Measurements from ENCODE around the gene SCN8A. TPM values are rescaled to one million over a fixed set of nuclear protein-coding genes. Genes with fewer than 3 reads are reported as not detected.

The SCN8A gene
- total RNA-seq, 3 donors from 2014 or later (not counting 1 experiment from before 2014, with no cell fraction given), result 0.42 to 0.66 (median 0.65) TPM

DNA sequence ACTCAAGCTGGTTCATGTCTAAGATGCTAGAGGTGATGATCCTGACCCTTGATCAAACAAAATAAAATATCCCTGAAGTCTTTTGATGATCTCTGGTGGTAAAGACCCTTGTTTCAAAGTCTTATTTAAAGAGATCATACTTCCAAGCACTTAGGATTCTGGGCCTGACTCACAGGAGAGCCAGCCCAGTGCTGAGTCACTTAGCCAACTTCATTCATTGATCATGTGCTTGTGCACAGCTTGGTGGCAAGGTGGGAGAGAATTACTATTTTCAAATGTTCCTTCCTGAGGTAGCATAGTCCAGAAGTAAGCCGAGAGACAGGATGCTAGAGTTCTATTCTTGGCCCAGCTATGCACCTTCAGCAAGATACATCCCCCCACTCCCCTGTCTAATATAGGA is 40.6 kb downstream of the SCN8A start:
- no peaks in the 10 kb centered on the region for H3K9me3 ChIP-seq (ENCODE audit: control insufficient read depth, insufficient read depth, low read length)
- intact Hi-C loops (cut with micrococcal nuclease), result no loop called here
- H3K36me3 ChIP-seq (ENCODE audit: control insufficient read depth, insufficient read depth, low read length), result no peaks in the 10 kb centered on the region
- no peaks in the 10 kb centered on the region for H3K4me1 ChIP-seq (ENCODE audit: control insufficient read depth, insufficient read depth, low read length)
- H3K27me3 Mint-ChIP-seq (ENCODE audit: low read depth in 2 of 2), result peaks cover 11 to 25% of the 10 kb centered on the region in 2 donors
- H3K36me3 Mint-ChIP-seq, result no peaks in the 10 kb centered on the region
- peaks cover 4% of the 10 kb centered on the region for H3K27me3 ChIP-seq (ENCODE audit: control insufficient read depth, insufficient read depth, low read length)
- DNase-seq (no peak), ATAC-seq (no peak)
- TF ChIP-seq CTCF (IDR thresholded peaks at IDR 0.05), result no peak
- WGBS (ENCODE audit: insufficient coverage), result no CpG with 5 or more reads among the region's 1 CpG
- no peak overlapping the region for H3K27ac Mint-ChIP-seq
- no peak overlapping the region for H3K4me3 ChIP-seq (ENCODE audit: low read length)
- no peak overlapping the region for H3K27ac ChIP-seq (ENCODE audit: low read length)
- no peak overlapping the region for H3K4me3 Mint-ChIP-seq
- no peaks in the 10 kb centered on the region for H3K4me1 Mint-ChIP-seq
- no peaks in the 10 kb centered on the region for H3K9me3 Mint-ChIP-seq

GRCh38 chr12:51632623-51633022 is 41.6 kb downstream of the SCN8A start:
- Mint-ChIP-seq H3K27ac (no peak overlapping the region), H3K9me3 (no peaks in the 10 kb centered on the region), H3K36me3 (no peaks in the 10 kb centered on the region), H3K4me1 (no peaks in the 10 kb centered on the region), H3K27me3 (ENCODE audit: low read depth in 2 of 2) (peaks cover 11 to 22% of the 10 kb centered on the region in 2 donors), H3K4me3 (no peak overlapping the region)
- 92% methylated on average over 2 of the region's 2 CpGs for WGBS (ENCODE audit: insufficient coverage)
- H3K4me3 ChIP-seq (ENCODE audit: low read length), result no peak overlapping the region
- peaks cover 4% of the 10 kb centered on the region for H3K27me3 ChIP-seq (ENCODE audit: control insufficient read depth, insufficient read depth, low read length)
- no peak overlapping the region for H3K27ac ChIP-seq (ENCODE audit: low read length)
- no peak for DNase-seq
- H3K36me3 ChIP-seq (ENCODE audit: control insufficient read depth, insufficient read depth, low read length), result no peaks in the 10 kb centered on the region
- ATAC-seq, result no peak
- intact Hi-C loops (cut with micrococcal nuclease), result no loop called here
- no peaks in the 10 kb centered on the region for H3K9me3 ChIP-seq (ENCODE audit: control insufficient read depth, insufficient read depth, low read length)
- no peaks in the 10 kb centered on the region for H3K4me1 ChIP-seq (ENCODE audit: control insufficient read depth, insufficient read depth, low read length)
- no peak for TF ChIP-seq CTCF (IDR thresholded peaks at IDR 0.05)

GRCh38 chr12:51635346-51635745 is 44.3 kb downstream of the SCN8A start:
- Histone ChIP-seq H3K27me3 (ENCODE audit: control insufficient read depth, insufficient read depth, low read length) (peaks cover 4% of the 10 kb centered on the region), H3K36me3 (ENCODE audit: control insufficient read depth, insufficient read depth, low read length) (no peaks in the 10 kb centered on the region), H3K9me3 (ENCODE audit: control insufficient read depth, insufficient read depth, low read length) (no peaks in the 10 kb centered on the region), H3K4me1 (ENCODE audit: control insufficient read depth, insufficient read depth, low read length) (no peaks in the 10 kb centered on the region), H3K27ac (ENCODE audit: low read length) (no peak overlapping the region), H3K4me3 (ENCODE audit: low read length) (no peak overlapping the region)
- no peak overlapping the region for H3K27ac Mint-ChIP-seq
- no peaks in the 10 kb centered on the region for H3K36me3 Mint-ChIP-seq
- peaks cover 8 to 15% of the 10 kb centered on the region in 2 donors for H3K27me3 Mint-ChIP-seq (ENCODE audit: low read depth in 2 of 2)
- intact Hi-C loops (cut with micrococcal nuclease), result no loop called here
- 80% methylated on average over 1 of the region's 1 CpG for WGBS (ENCODE audit: insufficient coverage)
- no peak overlapping the region for H3K4me3 Mint-ChIP-seq
- H3K4me1 Mint-ChIP-seq, result no peaks in the 10 kb centered on the region
- no peak for ATAC-seq
- no peaks in the 10 kb centered on the region for H3K9me3 Mint-ChIP-seq
- DNase-seq, result no peak
- TF ChIP-seq CTCF (IDR thresholded peaks at IDR 0.05), result no peak

DNA sequence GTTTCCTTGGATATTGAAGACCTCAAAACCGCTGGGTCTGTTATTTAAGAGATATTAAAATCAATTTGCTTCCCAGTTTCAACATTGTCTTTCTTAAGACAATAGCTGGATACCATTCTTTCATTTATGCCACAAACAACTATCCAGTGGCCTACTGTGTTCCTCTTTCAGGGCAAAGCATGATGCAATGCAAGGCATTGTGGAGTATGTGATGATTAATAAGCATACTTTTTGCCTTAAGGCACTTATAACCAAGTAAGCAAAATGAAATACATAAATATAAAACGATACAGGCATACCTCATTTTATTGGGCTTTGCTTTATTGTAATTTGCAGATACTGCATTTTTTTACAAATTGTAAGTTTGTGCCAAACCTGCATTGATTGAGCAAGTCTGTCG is 45.5 kb downstream of the SCN8A start:
- DNase-seq (no peak), ATAC-seq (no peak)
- peaks cover 4% of the 10 kb centered on the region for H3K27me3 ChIP-seq (ENCODE audit: control insufficient read depth, insufficient read depth, low read length)
- no peak overlapping the region for H3K27ac ChIP-seq (ENCODE audit: low read length)
- no peaks in the 10 kb centered on the region for H3K36me3 ChIP-seq (ENCODE audit: control insufficient read depth, insufficient read depth, low read length)
- no peaks in the 10 kb centered on the region for H3K36me3 Mint-ChIP-seq
- H3K27me3 Mint-ChIP-seq (ENCODE audit: low read depth in 2 of 2), result peaks cover 0 to 8% of the 10 kb centered on the region in 2 donors
- H3K4me3 Mint-ChIP-seq, result no peak overlapping the region
- 100% methylated on average over 1 of the region's 3 CpGs for WGBS (ENCODE audit: insufficient coverage)
- H3K4me1 ChIP-seq (ENCODE audit: control insufficient read depth, insufficient read depth, low read length), result no peaks in the 10 kb centered on the region
- no peaks in the 10 kb centered on the region for H3K9me3 ChIP-seq (ENCODE audit: control insufficient read depth, insufficient read depth, low read length)
- no peak overlapping the region for H3K27ac Mint-ChIP-seq
- no peaks in the 10 kb centered on the region for H3K4me1 Mint-ChIP-seq
- H3K9me3 Mint-ChIP-seq, result no peaks in the 10 kb centered on the region
- H3K4me3 ChIP-seq (ENCODE audit: low read length), result no peak overlapping the region
- TF ChIP-seq CTCF (IDR thresholded peaks at IDR 0.05), result no peak
- intact Hi-C loops (cut with micrococcal nuclease), result no loop called here
